ENCODE results near the gene GABRD.

The GABRD gene

DNA sequence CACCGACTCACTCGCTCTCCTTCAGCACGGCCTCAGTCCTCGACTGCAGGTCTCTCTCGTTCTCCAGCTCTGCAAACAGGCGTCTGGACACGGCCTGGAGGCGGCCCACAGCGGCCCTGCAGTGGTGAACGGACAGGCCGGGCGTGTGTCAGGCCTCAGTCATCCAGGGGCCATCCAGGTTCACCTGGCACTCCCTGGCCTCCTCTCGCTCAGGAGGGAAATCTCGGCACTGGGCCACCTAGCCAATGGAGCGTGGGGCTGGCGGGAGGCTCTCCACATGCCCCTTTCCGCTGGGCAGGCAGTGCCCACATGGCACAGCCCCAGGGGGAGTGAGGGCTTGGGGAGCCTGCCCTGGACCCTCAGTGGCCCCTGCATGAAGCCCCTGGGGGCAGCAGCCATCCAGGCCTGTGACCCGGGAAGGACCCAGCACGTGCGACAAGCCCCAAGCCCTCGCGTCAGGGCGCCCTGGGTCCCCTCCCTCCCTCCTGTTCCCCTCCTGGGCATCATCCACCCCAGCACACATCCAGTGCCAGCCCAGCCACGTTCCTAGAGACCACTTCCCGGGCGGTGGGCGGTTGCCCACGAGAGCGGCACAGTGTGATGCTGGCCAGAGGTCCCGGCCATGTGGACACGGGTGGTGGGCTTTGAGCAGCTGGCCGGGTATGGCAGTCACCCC, 33.6 kb upstream of the GABRD start:
- no peak for DNase-seq (ENCODE audit: low read depth in 2 of 2)

- no peak for DNase-seq (ENCODE audit: low read depth in 2 of 2)
Measured at GRCh38 chr1:1986451-1987141, 32.5 kb upstream of the GABRD start.

DNA sequence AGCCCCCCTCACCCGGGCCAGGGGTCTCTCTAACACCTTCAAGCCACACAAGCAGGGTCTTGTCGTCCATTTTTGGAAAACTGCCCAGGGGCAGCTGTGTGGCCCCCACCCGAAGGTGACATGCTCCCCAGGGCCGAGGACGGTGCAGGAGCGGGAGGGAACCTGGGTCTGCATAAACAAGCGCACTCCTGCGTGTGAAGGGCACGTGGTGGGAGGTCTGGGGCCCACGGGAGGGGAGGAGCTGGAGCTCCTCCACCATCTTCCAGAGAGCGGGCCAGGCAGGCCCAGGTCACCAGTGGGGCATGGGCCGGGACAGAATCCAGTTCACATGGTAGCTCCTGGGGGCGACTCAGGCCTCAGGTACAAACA, 32.0 kb upstream of the GABRD start:
- DNase-seq (ENCODE audit: low read depth in 2 of 2) = no peak

DNA sequence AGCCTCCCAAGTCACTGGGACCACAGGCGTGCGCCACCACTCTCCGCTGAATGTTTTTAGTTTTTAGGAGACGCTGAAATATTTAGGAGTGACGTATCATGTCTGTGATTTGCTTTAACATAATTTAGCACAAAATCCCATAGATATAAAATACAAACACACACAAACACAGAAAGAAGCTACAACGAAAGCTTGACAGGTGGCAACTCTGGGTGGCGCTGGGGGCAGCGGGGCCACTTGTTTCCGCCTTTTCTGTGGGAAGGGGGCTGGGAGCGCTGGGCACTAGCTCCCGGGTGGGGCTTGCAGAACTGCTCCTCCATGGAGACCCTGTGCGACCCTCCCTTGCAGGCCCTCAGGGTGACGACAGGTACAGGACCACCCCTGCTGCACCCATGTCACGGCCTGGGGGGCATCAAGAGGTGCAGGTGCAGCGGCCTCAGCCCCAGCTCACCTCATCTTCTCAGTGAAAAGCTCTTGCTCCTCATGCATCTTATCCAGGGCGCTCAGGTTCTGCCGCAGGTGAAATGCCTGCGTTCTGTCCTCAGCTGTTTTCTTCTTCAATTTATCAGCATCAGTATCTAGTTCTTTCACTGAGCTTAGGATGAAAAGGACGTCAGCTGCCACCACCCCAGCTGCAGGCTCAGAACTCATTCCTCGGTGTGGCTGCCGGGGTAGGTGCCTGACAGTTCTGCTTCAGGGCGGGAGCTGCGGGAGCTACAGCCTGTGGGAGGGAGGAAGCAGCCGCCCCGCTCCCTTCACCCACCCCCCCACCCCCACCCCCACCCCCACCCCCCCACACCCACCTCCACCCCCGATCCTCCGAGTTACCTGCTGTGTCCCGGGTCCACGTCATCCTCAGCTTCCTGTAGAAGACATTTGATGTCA, 30.8 kb upstream of the GABRD start:
- DNase-seq (ENCODE audit: low read depth in 2 of 2) = no peak

DNA sequence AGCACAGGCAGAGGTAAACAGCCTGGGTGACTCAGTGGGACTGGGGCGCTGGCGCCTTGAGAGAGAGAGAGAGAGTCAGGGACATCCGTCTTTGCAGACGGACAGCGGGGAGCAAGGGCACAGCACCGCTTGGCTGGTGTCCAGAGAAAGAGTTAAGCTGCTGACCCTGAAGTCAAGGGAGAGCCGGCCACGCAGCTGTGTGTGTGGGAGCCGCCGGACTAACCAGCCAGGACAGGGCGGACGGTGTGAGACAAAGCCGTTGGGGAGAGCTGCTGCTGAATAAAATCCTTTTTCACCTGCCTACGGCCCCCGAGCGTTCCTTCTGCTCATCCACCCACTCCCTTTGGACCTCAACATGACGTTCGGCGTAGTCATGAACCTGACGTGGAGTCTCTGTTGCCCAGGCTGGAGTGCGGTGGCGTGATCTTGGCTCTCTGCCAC, 30.0 kb upstream of the GABRD start:
- no peak for DNase-seq (ENCODE audit: low read depth in 2 of 2)

- no peak for DNase-seq (ENCODE audit: low read depth in 2 of 2)
Measured at GRCh38 chr1:1989789-1990188, 29.4 kb upstream of the GABRD start.

DNA sequence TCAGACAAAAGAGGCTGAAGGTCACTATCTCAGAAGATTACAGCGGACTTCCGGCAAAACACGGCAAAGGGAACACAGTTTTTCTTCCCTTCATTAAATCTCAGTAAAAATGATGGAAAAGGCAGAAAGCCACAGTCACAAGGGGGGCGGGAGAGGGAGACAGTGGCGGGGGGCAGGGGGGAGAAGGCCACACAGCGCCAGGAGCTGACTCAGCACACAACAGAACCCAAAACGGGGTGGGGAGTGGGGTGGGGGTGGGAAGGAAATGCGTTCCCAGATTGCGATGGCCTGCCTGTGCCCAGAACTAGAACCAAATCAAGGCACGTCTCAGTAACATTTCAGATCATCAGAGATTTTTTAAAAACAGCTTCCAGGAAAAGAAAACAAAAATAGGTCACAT, 28.9 kb upstream of the GABRD start:
- no peak for DNase-seq (ENCODE audit: low read depth in 2 of 2)

DNA sequence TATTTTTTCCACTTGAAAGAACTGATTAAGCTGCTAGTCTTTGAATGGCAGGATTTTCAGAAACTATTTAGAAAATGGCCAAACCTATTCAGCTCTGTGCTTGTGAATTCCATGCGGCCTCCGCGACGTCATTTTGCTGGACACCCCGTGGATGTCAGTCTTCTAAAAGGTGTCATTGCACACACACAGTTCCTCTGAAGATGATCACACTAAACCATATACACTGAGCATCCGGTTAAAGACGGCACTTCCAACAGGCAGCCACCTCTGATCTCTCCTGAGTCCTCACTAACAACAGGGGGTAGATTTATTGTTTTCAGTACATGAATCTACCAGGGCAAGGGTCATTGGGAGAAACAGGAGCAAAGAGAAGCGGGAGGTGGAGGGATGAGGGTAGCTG, 24.6 kb upstream of the GABRD start:
- no peak for DNase-seq (ENCODE audit: low read depth in 2 of 2)

DNA sequence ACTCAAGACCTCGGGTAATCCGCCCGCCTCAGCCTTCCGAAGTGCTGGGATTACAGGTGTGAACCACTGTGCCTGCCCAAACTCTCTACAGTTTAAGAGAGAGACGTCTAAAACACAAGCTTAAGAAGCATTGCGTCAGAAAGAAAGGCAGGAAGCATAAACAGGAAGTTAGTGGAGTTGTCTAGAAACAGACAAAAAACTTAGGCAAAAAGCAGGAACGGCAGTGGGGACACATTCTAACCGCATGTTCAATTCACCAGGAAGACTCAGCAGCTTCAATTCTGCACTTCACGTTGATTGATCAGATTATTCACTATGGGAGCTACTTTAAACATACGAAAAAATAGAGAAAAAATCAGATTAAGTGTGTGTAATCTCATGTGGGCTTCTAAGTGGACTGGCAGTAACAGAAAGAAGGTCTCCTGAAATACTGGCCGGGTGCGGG, 22.9 kb upstream of the GABRD start:
- DNase-seq (ENCODE audit: low read depth in 2 of 2) = no peak

DNA sequence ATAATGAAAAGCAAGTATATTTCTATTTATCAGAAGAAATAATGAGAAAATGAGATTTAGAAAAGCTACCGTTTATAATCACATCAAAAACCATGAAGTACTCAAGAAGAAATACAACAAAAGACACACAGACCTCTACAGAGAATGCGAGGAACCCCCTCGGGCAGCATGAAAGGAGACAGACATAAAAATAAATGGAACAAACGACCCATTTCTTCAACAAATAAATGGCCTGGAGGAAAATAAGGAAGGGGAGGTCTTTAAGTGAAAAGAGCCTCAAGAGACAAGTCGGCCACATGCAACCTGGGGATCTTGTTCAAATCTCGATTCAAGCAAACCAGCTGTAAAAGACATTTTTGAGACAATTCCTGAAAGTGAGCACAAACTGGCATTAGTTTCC, 21.6 kb upstream of the GABRD start:
- DNase-seq (ENCODE audit: low read depth in 2 of 2) = no peak

DNA sequence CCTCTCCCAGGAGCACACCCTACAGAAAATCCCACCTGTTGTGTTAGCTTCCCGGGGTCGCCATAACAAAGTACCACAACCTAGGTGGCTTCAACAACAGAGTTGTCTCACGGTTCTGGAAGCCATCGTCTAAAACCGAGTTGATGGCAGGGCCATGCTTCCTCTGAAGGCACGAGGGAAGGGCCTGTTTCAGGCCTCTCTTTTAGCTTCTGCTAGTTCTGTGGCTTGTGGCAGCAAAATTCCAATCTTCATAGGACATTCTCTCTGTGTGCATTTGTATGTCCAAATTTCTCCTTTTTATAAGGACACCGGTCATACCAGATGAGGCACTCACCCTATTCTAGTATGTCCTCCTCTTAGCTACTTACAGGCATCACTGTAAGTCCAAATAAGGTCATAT, 18.7 kb upstream of the GABRD start:
- DNase-seq (ENCODE audit: low read depth in 2 of 2) = no peak

DNA sequence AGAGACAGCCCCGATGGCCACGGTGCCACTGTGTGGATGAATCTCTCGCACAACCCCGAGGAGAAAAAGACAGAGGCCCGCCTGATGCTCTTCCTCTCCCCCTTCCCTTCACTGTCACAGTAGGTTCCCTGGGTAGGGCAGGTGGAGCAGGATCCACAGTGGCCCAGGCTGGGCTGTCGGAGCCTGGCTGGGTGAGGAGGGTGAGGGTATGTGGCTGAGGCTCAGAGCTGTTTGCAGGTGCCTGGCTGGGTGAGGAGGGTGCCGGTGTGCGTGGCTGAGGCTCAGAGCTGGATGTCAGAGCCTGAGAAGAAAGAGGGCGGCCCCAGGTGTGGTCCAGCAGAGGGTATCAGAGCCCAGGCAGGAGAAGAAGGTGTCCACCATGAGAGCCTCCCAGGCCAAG, 18.3 kb upstream of the GABRD start:
- DNase-seq (ENCODE audit: low read depth in 2 of 2) = no peak

DNA sequence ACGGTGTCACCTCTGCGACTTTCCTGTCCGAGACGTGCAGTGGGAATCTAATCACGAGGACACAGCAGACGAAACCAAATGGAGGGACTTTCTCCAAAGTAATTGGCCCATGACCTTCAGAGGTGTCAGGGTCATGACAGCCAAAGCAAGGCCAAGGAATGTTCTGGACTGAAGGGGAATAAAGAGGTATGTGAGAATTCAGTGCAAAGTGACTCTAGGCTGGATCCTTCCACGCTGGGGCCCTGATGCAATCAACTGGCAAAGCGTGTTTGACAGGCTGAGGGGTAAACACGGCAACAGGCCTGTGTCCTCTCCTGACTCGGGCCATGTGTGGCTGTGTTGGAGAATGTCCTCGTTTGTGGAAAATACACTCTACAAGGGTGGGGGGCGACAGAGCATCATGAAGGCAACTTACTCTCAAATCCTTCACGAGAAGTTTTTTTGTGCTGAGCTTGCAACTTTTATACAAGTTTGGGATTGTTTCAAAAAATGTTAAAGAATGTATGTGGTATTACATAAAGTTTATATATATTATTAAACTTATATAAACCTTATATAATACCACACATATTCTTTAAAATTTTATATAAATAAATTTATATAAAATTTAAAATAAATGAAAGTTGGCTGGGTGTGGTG, 17.3 kb upstream of the GABRD start:
- DNase-seq (ENCODE audit: low read depth in 2 of 2) = no peak

DNA sequence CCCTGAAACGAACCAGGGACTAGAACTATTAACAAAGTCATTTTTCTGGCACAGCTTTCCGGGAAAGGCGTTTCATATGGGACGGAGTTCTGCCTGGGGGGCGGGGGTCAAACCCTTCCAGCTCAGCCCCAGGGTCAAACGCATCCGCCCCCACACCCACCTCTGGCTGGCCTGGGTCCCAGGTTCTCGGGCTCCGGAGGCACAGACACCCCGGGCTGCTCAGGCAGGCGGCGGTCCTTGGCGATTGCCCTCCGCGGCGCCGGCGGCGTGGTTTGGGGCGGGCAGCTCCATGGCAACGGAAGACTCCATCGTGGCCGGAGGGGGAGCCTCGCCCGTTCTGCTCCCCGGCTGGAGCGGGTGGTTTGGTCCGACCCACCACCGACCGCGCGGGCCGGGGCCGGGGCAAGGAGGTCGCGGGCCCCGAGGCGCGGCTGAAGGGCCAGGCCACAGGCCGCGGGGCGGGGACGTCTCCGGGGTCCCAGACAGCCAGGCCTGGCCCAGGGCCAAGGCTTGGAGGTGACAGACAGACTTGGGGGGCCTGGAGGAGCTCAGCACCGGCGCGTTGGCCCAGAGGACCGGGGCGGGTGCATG, 15.5 kb upstream of the GABRD start, which contains the start of gene CFAP74:
Gene CFAP74 (minus strand): TSS at position 246 of the 591 bp plus-strand sequence. CDS start 12,830 bp downstream, outside the sequence.
- DNase-seq (ENCODE audit: low read depth in 2 of 2) = peak; percentile 15 to 19

GRCh38 chr1:2004856-2005255, 14.3 kb upstream of the GABRD start:
- DNase-seq (ENCODE audit: low read depth in 2 of 2) = no peak

DNA sequence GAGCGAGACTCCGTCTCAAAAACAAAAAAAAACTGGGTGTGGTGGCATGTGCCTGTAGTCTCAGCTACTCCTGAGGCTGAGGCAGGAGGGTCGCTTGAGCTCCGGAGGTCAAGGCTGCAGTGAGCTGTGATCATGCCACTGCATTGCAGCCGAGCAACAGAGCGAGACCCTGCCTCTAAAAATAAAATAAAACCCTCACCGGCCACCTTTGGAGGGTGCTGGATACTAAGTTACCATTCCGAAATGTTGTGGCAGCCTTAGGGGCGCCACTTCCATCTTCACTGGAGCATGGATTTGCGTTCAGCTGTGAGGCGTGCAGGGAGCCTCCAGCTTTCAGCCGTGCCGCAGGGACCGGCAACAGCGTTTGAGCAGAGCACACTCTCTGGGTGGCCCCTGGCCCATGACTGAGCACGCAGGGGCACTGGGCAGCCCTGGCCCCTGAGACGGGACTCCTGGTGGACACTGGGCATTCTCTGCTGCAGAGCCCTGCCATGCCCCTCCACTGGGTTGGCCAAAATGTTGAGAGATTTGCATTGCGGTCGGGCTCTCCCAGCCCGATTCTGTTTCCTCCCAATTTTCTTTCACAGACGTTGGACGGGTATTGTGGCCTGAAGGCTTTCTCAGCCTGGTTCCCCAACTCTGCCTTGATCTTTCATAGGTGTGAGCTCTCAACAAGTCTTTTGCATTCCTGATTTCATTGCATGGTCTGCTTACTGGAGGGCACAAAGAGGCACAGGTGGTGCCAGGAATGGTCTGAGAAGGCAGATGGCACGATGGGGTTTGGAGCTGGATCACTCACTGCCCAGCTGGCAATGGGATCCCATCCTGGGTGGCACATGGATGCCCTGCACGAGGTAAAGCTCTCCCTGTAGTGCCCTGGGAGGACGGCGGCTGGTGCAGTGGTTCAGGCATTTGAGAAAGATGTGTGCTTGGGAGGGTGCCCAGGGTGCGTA, 9.8 kb upstream of the GABRD start:
- no peak for DNase-seq (ENCODE audit: low read depth in 2 of 2)

- DNase-seq (ENCODE audit: low read depth in 2 of 2) = no peak
Measured at GRCh38 chr1:2014181-2014580, 5.0 kb upstream of the GABRD start.

GRCh38 chr1:2014741-2015735, 4.1 kb upstream of the GABRD start:
- DNase-seq (ENCODE audit: low read depth in 2 of 2) = no peak

- DNase-seq (ENCODE audit: low read depth in 2 of 2) = no peak
Measured at GRCh38 chr1:2016123-2016522, 3.0 kb upstream of the GABRD start.
